Liver (tissue), 3 donors: Measurements from ENCODE around the gene SDK2.

ENCODE experiments used
- HNF4G ChIP-seq: IDR thresholded peaks from 2 replicates; pipeline ENCODE4 v1.6.1; 2016; ENCODE audit warnings: antibody characterized with exemption
- MAX ChIP-seq: IDR thresholded peaks from 2 replicates; pipeline ENCODE4 v1.6.1; 2016; ENCODE audit warnings: antibody characterized with exemption
- RAD21 ChIP-seq, 2 donors: IDR thresholded peaks; 2 replicates each; pipeline ENCODE4 v1.6.1; 2016; ENCODE audit warnings: antibody characterized with exemption in 2 of 2, mild to moderate bottlenecking in 2 of 2
- REST ChIP-seq: IDR thresholded peaks from 2 replicates; pipeline ENCODE4 v1.6.1; 2016; ENCODE audit warnings: antibody characterized with exemption, mild to moderate bottlenecking
- SP1 ChIP-seq: IDR thresholded peaks from 2 replicates; pipeline ENCODE4 v1.6.1; 2018; ENCODE audit warnings: antibody characterized with exemption, mild to moderate bottlenecking
- TAF1 ChIP-seq: conservative IDR thresholded peaks from 2 replicates; pipeline ENCODE4 v1.6.1; 2016; ENCODE audit warnings: antibody characterized with exemption, mild to moderate bottlenecking
- ZBTB33 ChIP-seq: IDR thresholded peaks from 2 replicates; pipeline ENCODE4 v1.6.1; 2016; ENCODE audit warnings: antibody characterized with exemption
- TF ChIP-seq, protein P1 (sequence below): fragments of 150-350 bp; IDR thresholded peaks from 2 replicates; pipeline ENCODE4 v1.5.1; 2017; ENCODE audit warnings: improper control_type of control experiment, low read depth, low read length; ENCODE audit not compliant: missing input control
- donor health status: healthy.
- donor health status: healthy.

DNA sequence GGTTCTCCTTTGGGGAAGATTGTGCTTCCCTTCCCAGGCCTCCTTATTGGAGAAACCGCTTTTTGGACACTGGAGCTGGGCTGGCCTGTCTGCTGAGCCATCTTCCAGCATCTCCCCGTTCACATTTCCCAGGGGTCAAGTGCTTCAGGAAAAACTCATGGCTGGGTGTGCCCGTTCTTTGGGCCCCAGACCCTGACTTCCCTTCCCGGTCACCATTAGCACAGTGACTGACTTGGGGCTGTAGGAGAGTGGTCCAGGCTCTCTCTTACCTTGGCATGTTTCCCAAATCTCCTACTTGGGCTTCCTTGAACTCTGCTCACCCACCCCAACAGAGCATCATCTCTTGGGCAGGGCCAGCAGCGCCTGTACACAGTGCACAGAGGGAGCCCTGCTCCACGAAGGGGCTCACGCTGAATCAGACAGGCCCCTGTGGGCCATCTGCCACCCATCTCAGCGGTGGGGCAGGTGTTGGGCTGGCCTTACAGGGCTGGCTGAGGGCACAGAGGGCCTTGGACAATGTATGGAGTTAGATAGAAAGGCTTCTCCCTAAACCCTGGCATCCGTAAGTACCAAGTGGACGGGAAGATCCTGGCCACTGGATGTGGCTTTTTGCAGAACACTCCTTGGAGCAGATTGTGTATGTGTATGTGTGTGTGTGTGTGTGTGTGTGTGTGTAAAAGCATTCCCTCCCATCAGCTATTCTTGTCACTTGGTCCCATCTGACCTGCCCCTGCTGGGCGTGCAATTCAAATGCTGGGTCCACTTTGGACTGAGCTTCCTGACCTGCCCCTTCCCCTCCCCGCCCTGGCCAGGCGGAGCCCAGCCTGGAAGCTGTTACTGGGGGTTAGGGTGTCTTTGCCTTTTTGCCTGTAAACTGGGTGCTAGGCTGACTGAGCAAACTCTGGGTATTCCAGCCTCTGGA is 307.6 kb downstream of the SDK2 start:
- TF ChIP-seq, protein P1, sequence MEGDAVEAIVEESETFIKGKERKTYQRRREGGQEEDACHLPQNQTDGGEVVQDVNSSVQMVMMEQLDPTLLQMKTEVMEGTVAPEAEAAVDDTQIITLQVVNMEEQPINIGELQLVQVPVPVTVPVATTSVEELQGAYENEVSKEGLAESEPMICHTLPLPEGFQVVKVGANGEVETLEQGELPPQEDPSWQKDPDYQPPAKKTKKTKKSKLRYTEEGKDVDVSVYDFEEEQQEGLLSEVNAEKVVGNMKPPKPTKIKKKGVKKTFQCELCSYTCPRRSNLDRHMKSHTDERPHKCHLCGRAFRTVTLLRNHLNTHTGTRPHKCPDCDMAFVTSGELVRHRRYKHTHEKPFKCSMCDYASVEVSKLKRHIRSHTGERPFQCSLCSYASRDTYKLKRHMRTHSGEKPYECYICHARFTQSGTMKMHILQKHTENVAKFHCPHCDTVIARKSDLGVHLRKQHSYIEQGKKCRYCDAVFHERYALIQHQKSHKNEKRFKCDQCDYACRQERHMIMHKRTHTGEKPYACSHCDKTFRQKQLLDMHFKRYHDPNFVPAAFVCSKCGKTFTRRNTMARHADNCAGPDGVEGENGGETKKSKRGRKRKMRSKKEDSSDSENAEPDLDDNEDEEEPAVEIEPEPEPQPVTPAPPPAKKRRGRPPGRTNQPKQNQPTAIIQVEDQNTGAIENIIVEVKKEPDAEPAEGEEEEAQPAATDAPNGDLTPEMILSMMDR = no peak
- TF ChIP-seq HNF4G (no peak), REST (no peak), RAD21 (IDR thresholded peaks at IDR 0.05) (no peak), ZBTB33 (no peak), TAF1 (no peak), SP1 (no peak), MAX (no peak)
